ENCODE results near the gene ZDHHC14.

DNA sequence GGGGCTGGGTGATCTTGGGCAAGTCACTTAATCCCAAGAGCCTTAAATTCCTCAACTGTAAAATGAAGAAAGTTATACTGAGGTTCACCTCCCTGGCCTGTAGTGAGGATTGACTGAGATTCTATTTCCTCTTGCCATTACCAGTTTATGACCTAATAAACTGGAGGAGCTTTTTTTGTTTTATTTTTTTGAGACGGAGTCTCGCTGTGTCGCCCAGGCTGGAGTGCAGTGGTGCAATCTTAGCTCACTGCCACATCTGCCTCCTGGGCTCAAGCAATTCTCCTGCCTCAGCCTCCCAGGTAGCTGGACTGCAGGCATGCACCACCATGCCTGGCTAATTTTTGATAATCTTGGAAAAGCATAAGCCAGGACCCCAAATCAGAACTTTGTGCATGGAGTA is 280.7 kb downstream of the ZDHHC14 start:
- no peak for TF ChIP-seq CTCF (IDR thresholded peaks at IDR 0.05)
- TF ChIP-seq POLR2A (IDR thresholded peaks at IDR 0.05), result no peak
- no peak for TF ChIP-seq POLR2AphosphoS5 (IDR thresholded peaks at IDR 0.05)

All from prostate gland (tissue), 2 donors.